K562 (cell line): Measurements from ENCODE around the gene POU2F3. TPM values are rescaled to one million over a fixed set of nuclear protein-coding genes. Genes with fewer than 3 reads are reported as not detected.

Experiments used
- FOXA3 ChIP-seq, 2 experiments: fragments of 450-650 bp in 1 of 2; sonication (generic) in 1 of 2; formaldehyde crosslinking; IDR thresholded peaks in 1 of 2; conservative IDR thresholded peaks in 1 of 2; 2 replicates each; pipeline versions ENCODE4 v1.4.0 to v1.8.0; 2020 to 2022; ENCODE audit warnings: mild to moderate bottlenecking in 2 of 2, missing genetic modification reagents in 1 of 2
- MTA3 ChIP-seq: fragments of 450-650 bp; formaldehyde crosslinking; IDR thresholded peaks from 2 replicates; pipeline ENCODE4 v1.6.1; 2017; ENCODE audit warnings: mild to moderate bottlenecking, borderline replicate concordance
- PKNOX1 ChIP-seq: fragments of 450-650 bp; IDR thresholded peaks from 2 replicates; pipeline ENCODE4 v1.6.1; 2016
- ZNF239 ChIP-seq: fragments of 250-450 bp; sonication (Bioruptor Pico); IDR thresholded peaks from 2 replicates; pipeline ENCODE4 v1.4.0; 2020; ENCODE audit warnings: mild to moderate bottlenecking
- ZZZ3 ChIP-seq: fragments of 450-650 bp; IDR thresholded peaks from 2 replicates; pipeline ENCODE4 v1.6.1; 2016; ENCODE audit warnings: antibody characterized with exemption, mild to moderate bottlenecking, moderate library complexity
- polyA plus RNA-seq, 8 experiments: library from polyadenylated mRNA; depleted of rRNA in 4 of 8; stranded (reverse) in 5 of 8; unstranded in 3 of 8; fragments of >200 nt; fragmentation: Nextera tagmentation in 2 of 8; fragmentation: Illumina TruSeq in 1 of 8; extraction: Ambion mirVana in 2 of 8; extraction: Trizol in 1 of 8; gene quantifications; 2 replicates each; pipeline versions ENCODE4 v1.2.1 to v1.2.3, GENCODE V29; 2011 to 2014; ENCODE audit warnings: inconsistent platforms in 1 of 8, missing spikeins in 1 of 8
- total RNA-seq, 7 experiments: library from RNA; depleted of rRNA in 6 of 7; stranded (reverse); fragments of >200 nt in 6 of 7; fragmentation: Illumina TruSeq in 2 of 7; extraction: Trizol in 2 of 7; gene quantifications; 2 replicates each; pipeline versions ENCODE4 v1.2.1 to v1.2.3, GENCODE V29; 2011 to 2021; ENCODE audit warnings: low replicate concordance in 1 of 7
- TF ChIP-seq, protein P1 (sequence below): sonication (generic); formaldehyde crosslinking; IDR thresholded peaks from 2 replicates; pipeline ENCODE4 v1.8.0; 2022; ENCODE audit warnings: mild to moderate bottlenecking, missing genetic modification reagents
- TF ChIP-seq, protein P2 (sequence below): sonication (generic); formaldehyde crosslinking; IDR thresholded peaks from 2 replicates; pipeline ENCODE4 v1.8.1; 2023; ENCODE audit warnings: missing genetic modification reagents, mild to moderate bottlenecking, borderline replicate concordance

The POU2F3 gene
- total and polyA plus RNA-seq, 9 of the 15 experiments (the other 6 are each of a cell fraction or from before 2014, with no cell fraction given): not detected

DNA sequence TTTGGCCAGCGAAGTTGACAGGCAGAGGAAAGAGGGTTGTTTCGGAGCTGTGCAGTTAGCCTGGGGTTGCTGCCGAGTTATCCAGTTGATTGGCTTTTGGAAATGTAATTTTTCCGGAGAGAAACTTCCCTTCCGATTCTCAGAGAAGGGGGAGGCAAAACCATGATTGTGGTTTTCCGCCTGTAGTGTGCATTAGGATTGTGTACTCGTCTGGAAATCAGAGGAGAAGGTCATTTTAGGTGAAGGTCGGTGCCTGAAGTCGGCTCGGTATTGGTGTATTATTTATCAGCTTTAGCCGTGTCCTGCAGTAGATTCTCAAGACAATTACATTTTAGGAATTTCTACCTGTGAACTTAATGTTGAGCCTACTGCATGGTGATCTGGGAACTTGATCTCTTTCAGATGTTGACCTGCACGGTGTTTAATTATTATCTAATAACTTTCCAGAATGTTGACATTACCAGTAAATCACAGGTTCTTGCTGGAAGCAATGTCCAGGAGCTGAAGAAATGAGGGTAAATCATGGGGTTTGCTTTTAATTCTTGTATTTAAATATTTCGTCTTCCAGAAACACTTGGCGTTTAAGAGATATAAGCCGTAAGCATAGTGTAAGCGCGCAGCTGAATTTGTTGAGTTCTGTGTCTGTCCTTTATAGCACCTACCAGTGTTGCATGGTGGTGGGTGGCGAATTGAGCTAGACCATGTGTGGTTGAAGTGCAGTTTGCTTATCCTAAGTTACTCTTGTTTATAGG is 97.6 kb downstream of the POU2F3 start (continued):
- TF ChIP-seq, protein P1, sequence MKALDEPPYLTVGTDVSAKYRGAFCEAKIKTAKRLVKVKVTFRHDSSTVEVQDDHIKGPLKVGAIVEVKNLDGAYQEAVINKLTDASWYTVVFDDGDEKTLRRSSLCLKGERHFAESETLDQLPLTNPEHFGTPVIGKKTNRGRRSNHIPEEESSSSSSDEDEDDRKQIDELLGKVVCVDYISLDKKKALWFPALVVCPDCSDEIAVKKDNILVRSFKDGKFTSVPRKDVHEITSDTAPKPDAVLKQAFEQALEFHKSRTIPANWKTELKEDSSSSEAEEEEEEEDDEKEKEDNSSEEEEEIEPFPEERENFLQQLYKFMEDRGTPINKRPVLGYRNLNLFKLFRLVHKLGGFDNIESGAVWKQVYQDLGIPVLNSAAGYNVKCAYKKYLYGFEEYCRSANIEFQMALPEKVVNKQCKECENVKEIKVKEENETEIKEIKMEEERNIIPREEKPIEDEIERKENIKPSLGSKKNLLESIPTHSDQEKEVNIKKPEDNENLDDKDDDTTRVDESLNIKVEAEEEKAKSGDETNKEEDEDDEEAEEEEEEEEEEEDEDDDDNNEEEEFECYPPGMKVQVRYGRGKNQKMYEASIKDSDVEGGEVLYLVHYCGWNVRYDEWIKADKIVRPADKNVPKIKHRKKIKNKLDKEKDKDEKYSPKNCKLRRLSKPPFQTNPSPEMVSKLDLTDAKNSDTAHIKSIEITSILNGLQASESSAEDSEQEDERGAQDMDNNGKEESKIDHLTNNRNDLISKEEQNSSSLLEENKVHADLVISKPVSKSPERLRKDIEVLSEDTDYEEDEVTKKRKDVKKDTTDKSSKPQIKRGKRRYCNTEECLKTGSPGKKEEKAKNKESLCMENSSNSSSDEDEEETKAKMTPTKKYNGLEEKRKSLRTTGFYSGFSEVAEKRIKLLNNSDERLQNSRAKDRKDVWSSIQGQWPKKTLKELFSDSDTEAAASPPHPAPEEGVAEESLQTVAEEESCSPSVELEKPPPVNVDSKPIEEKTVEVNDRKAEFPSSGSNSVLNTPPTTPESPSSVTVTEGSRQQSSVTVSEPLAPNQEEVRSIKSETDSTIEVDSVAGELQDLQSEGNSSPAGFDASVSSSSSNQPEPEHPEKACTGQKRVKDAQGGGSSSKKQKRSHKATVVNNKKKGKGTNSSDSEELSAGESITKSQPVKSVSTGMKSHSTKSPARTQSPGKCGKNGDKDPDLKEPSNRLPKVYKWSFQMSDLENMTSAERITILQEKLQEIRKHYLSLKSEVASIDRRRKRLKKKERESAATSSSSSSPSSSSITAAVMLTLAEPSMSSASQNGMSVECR (CRISPR knock-in tag): no peak
- TF ChIP-seq ZNF239 (CRISPR knock-in tag): no peak
- no peak for TF ChIP-seq MTA3
- TF ChIP-seq PKNOX1: 0 out of 2 replicates have a peak, but pooled peaks have one; percentile 31
- TF ChIP-seq, protein P2, sequence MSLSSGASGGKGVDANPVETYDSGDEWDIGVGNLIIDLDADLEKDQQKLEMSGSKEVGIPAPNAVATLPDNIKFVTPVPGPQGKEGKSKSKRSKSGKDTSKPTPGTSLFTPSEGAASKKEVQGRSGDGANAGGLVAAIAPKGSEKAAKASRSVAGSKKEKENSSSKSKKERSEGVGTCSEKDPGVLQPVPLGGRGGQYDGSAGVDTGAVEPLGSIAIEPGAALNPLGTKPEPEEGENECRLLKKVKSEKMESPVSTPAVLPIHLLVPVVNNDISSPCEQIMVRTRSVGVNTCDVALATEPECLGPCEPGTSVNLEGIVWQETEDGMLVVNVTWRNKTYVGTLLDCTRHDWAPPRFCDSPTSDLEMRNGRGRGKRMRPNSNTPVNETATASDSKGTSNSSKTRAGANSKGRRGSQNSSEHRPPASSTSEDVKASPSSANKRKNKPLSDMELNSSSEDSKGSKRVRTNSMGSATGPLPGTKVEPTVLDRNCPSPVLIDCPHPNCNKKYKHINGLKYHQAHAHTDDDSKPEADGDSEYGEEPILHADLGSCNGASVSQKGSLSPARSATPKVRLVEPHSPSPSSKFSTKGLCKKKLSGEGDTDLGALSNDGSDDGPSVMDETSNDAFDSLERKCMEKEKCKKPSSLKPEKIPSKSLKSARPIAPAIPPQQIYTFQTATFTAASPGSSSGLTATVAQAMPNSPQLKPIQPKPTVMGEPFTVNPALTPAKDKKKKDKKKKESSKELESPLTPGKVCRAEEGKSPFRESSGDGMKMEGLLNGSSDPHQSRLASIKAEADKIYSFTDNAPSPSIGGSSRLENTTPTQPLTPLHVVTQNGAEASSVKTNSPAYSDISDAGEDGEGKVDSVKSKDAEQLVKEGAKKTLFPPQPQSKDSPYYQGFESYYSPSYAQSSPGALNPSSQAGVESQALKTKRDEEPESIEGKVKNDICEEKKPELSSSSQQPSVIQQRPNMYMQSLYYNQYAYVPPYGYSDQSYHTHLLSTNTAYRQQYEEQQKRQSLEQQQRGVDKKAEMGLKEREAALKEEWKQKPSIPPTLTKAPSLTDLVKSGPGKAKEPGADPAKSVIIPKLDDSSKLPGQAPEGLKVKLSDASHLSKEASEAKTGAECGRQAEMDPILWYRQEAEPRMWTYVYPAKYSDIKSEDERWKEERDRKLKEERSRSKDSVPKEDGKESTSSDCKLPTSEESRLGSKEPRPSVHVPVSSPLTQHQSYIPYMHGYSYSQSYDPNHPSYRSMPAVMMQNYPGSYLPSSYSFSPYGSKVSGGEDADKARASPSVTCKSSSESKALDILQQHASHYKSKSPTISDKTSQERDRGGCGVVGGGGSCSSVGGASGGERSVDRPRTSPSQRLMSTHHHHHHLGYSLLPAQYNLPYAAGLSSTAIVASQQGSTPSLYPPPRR: no peak
- no peak for TF ChIP-seq FOXA3 (CRISPR knock-in tag; conservative IDR thresholded peaks at IDR 0.05 in 1 of 2, IDR thresholded peaks at IDR 0.05 in 1 of 2)
- TF ChIP-seq ZZZ3: no peak
